OCI-LY7 (cell line): ENCODE results near the gene HCRTR2. TPM values are rescaled to one million over a fixed set of nuclear protein-coding genes. Genes with fewer than 3 reads are reported as not detected.

Experiments used
- BruUV-seq: library from RNA; stranded (reverse); fragments of 400-500 nt; replicated peaks from 2 replicates; lab custom pipeline; 2021; lab: Mats Ljungman, UMichigan
- CTCF ChIA-PET: fragments of 300-600 bp; sonication (Branson Sonifier 250); formaldehyde crosslinking; loops from one replicate; lab custom pipeline; 2022; ENCODE audit warnings: antibody characterized with exemption; ENCODE audit not compliant: unreplicated experiment; lab: Charles Lee
- POLR2A ChIA-PET: fragments of 300-600 bp; sonication (Branson Sonifier 250); formaldehyde crosslinking; loops from one replicate; lab custom pipeline; 2022; ENCODE audit warnings: antibody characterized with exemption; lab: Charles Lee
- DNase-seq: peaks from one replicate; pipeline ENCODE4 v3.0.0-alpha.2; 2015; ENCODE audit warnings: low spot score
- H2AFZ ChIP-seq: fragments of 200-600 bp; sonication (generic), shearing (Covaris generic); 2 replicates; pipeline ENCODE4 v1.6.1; 2014; ENCODE audit warnings: mild to moderate bottlenecking, antibody characterized with exemption, low read length, moderate library complexity
- H3K27ac ChIP-seq: fragments of 200-600 bp; sonication (generic); 2 replicates; pipeline ENCODE4 v1.5.1; 2014; ENCODE audit warnings: mixed run types, low read depth, mild to moderate bottlenecking, moderate library complexity, low read length, inconsistent platforms; ENCODE audit not compliant: poor library complexity, severe bottlenecking
- H3K36me3 ChIP-seq: fragments of 200-600 bp; sonication (generic); 2 replicates; pipeline ENCODE4 v1.6.1; 2014; ENCODE audit warnings: mild to moderate bottlenecking, antibody characterized with exemption, low read length, moderate library complexity, mixed read lengths; ENCODE audit not compliant: insufficient read depth
- H3K4me1 ChIP-seq: fragments of 200-600 bp; sonication (generic); 2 replicates; pipeline ENCODE4 v1.5.1; 2014; ENCODE audit warnings: mild to moderate bottlenecking, low read length; ENCODE audit not compliant: insufficient read depth, poor library complexity, severe bottlenecking
- H3K4me2 ChIP-seq: fragments of 200-600 bp; sonication (generic); 2 replicates; pipeline ENCODE4 v1.6.1; 2014; ENCODE audit warnings: mild to moderate bottlenecking, low read length
- H3K4me3 ChIP-seq: fragments of 200-600 bp; sonication (generic); 2 replicates; pipeline ENCODE4 v1.5.1; 2014; ENCODE audit warnings: mild to moderate bottlenecking, low read depth, low read length; ENCODE audit not compliant: poor library complexity, severe bottlenecking
- H3K79me2 ChIP-seq: fragments of 200-600 bp; sonication (generic); 2 replicates; pipeline ENCODE4 v1.6.1; 2016; ENCODE audit warnings: low read depth, mild to moderate bottlenecking, low read length, moderate library complexity, mixed read lengths; ENCODE audit not compliant: insufficient read depth
- H3K9me2 ChIP-seq: fragments of 200-600 bp; sonication (generic); 2 replicates; pipeline ENCODE4 v1.6.1; 2016; ENCODE audit warnings: mild to moderate bottlenecking, low read length, mixed read lengths; ENCODE audit not compliant: insufficient read depth
- H3K9me3 ChIP-seq: fragments of 200-600 bp; sonication (generic); 2 replicates; pipeline ENCODE4 v1.6.1; 2014; ENCODE audit warnings: mild to moderate bottlenecking, mixed run types, low read length, mixed read lengths
- H4K20me1 ChIP-seq: fragments of 200-600 bp; sonication (generic); 2 replicates; pipeline ENCODE4 v1.6.1; 2014; ENCODE audit warnings: mild to moderate bottlenecking, antibody characterized with exemption, low read length, moderate library complexity, mixed read lengths; ENCODE audit not compliant: insufficient read depth
- EZH2phosphoT487 ChIP-seq: fragments of 200-600 bp; sonication (generic); IDR thresholded peaks from 2 replicates; pipeline ENCODE4 v1.6.1; 2018; ENCODE audit warnings: low read depth, borderline replicate concordance, mild to moderate bottlenecking, mixed run types, antibody characterized with exemption, low read length, moderate library complexity, mixed read lengths
- intact Hi-C: fragments of 100-400 bp; cut with micrococcal nuclease; formaldehyde crosslinking; loops from one replicate; pipeline ENCODE4 v1.10.0; 2022; ENCODE audit not compliant: unreplicated experiment
- total RNA-seq, 2 experiments: library from RNA; depleted of rRNA in 1 of 2; stranded (reverse); fragments of >200 nt in 1 of 2; shearing (Covaris generic) in 1 of 2; gene quantifications; 2 replicates each; pipeline ENCODE4 v1.2.3, GENCODE V29; 2014 to 2022
- TF ChIP-seq, protein P1 (sequence below): fragments of 200-600 bp; sonication (generic); conservative IDR thresholded peaks from 2 replicates; pipeline ENCODE4 v1.5.1; 2014; ENCODE audit warnings: mild to moderate bottlenecking, antibody characterized with exemption, low read length, moderate library complexity, mixed read lengths

HCRTR2 gene
- total RNA-seq, 2 experiments from 2014 or later = not detected

GRCh38 chr6:55320696-55321086 lies 146.4 kb downstream of the HCRTR2 start:
- H3K4me3 ChIP-seq = no peak overlapping the region
- H3K79me2 ChIP-seq = no peaks in the 10 kb centered on the region
- ChIA-PET POLR2A (no interaction called here), CTCF (no interaction called here)
- no peak for TF ChIP-seq EZH2phosphoT487
- TF ChIP-seq, protein P1, sequence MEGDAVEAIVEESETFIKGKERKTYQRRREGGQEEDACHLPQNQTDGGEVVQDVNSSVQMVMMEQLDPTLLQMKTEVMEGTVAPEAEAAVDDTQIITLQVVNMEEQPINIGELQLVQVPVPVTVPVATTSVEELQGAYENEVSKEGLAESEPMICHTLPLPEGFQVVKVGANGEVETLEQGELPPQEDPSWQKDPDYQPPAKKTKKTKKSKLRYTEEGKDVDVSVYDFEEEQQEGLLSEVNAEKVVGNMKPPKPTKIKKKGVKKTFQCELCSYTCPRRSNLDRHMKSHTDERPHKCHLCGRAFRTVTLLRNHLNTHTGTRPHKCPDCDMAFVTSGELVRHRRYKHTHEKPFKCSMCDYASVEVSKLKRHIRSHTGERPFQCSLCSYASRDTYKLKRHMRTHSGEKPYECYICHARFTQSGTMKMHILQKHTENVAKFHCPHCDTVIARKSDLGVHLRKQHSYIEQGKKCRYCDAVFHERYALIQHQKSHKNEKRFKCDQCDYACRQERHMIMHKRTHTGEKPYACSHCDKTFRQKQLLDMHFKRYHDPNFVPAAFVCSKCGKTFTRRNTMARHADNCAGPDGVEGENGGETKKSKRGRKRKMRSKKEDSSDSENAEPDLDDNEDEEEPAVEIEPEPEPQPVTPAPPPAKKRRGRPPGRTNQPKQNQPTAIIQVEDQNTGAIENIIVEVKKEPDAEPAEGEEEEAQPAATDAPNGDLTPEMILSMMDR = no peak
- H3K36me3 ChIP-seq = no peaks in the 10 kb centered on the region
- no peak overlapping the region for H3K27ac ChIP-seq
- no peaks in the 10 kb centered on the region for H4K20me1 ChIP-seq
- H2AFZ ChIP-seq = no peak overlapping the region
- intact Hi-C loops = no loop called here
- no TSS peak for BruUV-seq
- H3K4me1 ChIP-seq = no peaks in the 10 kb centered on the region
- no peaks in the 10 kb centered on the region for H3K9me2 ChIP-seq
- no peaks in the 10 kb centered on the region for H3K9me3 ChIP-seq
- DNase-seq = no peak
- H3K4me2 ChIP-seq = no peak overlapping the region

DNA sequence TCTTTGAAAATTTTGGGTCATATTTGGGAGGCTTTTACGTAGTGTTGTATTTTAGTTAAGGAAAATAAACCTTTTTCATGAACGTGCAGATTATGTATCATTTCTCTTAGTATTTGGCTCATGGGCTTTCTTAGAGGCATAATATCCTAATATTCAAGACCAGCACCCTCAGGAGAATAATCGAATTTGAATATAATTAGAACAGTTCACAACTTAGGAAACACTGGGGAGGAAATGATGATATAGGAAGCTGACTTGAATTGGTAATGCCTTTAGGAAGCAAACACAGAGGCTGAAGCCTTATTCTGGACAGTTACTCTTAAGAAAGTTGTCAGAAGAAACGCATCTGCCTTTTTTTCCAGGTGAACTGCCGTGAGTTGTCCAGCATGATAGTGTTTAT lies 152.9 kb downstream of the HCRTR2 start, which contains the start of gene GFRAL:
TSS of gene GFRAL (plus strand) at position 301 of the 400 bp plus-strand sequence. CDS start at position 387, 86 bp downstream.
- Histone ChIP-seq H3K27ac (no peak within 1 kb of the TSS), H3K79me2 (no peaks in the 10 kb centered on the region), H3K36me3 (no peaks in the 10 kb centered on the region), H4K20me1 (no peaks in the 10 kb centered on the region), H3K9me2 (no peaks in the 10 kb centered on the region), H2AFZ (no peak within 1 kb of the TSS), H3K4me2 (no peak within 1 kb of the TSS), H3K9me3 (no peaks in the 10 kb centered on the region), H3K4me1 (no peaks in the 10 kb centered on the region), H3K4me3 (no peak within 1 kb of the TSS)
- ChIA-PET CTCF (no interaction called here), POLR2A (no interaction called here)
- DNase-seq = no peak
- TF ChIP-seq, protein P1 = no peak
- no peak for TF ChIP-seq EZH2phosphoT487
- intact Hi-C loops = no loop called here
- BruUV-seq = no TSS peak

Other genes starting within 250 kb of the HCRTR2 start
- gene GFRAL, start 153.0 kb downstream of the HCRTR2 start, total RNA-seq (2014; rRNA removed; shearing (Covaris generic)) = not detected in 2 replicates
- not detected in 2 replicates for gene GFRAL, start 153.0 kb downstream of the HCRTR2 start, total RNA-seq (2022)